Stimulated activated CD8-positive, alpha-beta memory T cell treated with anti-CD3 and anti-CD28 coated beads, Interleukin-15, amount 100 ng/mL, for 1 hour (primary cell): ENCODE measurements around the gene ZBTB17.
"Not testable (repeated sequence)": the region's sequence is repeated elsewhere in the genome, so short reads cannot be mapped to it uniquely, and the experiment has no call there.

Source experiments
- DNase-seq: peaks from one replicate; pipeline ENCODE4 v3.0.0-alpha.2; 2020; ENCODE audit warnings: low read depth

The ZBTB17 gene

DNA sequence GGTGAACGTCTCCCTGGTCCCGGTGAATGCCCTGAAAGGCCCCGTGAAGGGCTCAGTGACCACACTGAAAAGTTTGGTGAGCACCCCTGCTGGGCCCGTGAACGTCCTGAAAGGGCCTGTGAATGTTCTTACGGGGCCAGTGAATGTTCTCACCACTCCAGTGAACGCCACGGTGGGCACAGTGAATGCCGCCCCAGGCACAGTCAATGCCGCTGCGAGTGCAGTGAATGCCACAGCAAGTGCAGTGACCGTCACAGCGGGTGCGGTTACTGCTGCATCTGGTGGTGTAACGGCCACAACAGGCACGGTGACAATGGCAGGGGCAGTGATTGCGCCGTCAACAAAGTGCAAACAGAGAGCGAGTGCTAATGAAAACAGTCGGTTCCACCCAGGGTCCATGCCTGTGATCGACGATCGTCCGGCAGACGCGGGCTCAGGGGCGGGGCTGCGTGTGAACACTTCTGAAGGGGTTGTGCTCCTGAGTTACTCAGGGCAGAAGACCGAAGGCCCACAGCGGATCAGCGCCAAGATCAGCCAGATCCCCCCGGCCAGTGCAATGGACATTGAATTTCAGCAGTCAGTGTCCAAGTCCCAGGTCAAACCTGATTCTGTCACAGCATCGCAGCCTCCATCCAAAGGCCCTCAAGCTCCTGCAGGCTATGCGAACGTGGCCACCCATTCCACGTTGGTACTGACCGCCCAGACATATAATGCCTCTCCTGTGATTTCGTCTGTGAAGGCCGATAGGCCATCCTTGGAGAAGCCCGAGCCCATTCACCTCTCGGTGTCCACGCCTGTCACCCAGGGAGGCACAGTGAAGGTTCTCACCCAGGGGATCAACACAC, 41.5 kb downstream of the ZBTB17 start:
- no peak for DNase-seq

DNA sequence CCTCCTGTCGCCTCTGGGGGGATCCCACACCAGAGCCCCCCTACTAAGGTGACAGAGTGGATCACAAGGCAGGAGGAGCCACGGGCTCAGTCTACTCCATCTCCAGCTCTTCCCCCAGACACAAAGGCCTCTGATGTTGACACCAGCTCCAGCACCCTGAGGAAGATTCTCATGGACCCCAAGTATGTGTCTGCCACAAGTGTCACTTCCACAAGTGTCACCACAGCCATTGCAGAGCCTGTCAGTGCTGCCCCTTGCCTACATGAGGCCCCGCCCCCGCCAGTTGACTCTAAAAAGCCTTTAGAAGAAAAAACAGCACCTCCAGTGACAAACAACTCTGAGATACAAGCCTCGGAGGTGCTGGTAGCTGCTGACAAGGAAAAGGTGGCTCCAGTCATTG, 42.2 kb downstream of the ZBTB17 start:
- no peak for DNase-seq

DNA sequence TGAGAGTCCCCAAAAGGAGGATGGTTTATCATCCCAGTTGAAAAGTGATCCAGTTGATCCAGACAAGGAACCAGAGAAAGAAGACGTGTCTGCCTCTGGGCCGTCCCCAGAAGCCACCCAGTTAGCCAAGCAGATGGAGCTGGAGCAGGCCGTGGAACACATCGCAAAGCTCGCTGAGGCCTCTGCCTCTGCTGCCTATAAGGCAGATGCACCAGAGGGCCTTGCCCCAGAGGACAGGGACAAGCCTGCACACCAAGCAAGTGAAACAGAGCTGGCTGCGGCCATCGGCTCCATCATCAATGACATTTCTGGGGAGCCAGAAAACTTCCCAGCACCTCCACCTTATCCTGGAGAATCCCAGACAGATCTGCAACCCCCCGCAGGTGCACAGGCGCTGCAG, 43.3 kb downstream of the ZBTB17 start:
- DNase-seq: no peak

DNA sequence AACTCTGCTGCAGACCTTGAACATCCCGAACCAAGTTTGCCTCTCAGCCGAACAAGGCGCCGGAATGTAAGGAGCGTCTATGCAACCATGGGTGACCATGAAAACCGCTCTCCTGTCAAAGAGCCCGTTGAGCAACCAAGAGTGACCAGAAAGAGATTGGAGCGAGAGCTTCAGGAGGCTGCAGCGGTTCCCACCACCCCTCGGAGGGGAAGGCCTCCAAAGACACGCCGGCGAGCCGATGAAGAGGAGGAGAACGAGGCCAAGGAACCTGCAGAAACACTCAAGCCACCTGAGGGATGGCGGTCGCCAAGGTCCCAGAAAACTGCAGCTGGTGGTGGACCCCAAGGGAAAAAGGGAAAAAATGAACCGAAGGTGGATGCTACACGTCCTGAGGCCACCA, 44.0 kb downstream of the ZBTB17 start:
- DNase-seq: no peak

DNA sequence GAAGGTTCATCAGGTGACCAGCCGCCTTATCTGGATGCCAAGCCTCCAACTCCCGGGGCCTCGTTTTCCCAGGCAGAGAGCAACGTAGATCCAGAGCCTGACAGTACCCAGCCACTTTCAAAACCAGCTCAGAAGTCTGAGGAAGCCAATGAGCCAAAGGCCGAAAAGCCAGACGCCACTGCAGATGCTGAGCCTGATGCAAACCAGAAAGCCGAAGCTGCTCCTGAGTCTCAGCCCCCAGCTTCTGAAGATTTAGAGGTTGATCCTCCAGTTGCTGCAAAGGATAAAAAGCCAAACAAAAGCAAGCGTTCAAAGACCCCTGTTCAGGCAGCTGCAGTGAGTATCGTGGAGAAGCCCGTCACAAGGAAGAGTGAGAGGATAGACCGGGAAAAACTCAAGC, 44.5 kb downstream of the ZBTB17 start:
- no peak for DNase-seq

DNA sequence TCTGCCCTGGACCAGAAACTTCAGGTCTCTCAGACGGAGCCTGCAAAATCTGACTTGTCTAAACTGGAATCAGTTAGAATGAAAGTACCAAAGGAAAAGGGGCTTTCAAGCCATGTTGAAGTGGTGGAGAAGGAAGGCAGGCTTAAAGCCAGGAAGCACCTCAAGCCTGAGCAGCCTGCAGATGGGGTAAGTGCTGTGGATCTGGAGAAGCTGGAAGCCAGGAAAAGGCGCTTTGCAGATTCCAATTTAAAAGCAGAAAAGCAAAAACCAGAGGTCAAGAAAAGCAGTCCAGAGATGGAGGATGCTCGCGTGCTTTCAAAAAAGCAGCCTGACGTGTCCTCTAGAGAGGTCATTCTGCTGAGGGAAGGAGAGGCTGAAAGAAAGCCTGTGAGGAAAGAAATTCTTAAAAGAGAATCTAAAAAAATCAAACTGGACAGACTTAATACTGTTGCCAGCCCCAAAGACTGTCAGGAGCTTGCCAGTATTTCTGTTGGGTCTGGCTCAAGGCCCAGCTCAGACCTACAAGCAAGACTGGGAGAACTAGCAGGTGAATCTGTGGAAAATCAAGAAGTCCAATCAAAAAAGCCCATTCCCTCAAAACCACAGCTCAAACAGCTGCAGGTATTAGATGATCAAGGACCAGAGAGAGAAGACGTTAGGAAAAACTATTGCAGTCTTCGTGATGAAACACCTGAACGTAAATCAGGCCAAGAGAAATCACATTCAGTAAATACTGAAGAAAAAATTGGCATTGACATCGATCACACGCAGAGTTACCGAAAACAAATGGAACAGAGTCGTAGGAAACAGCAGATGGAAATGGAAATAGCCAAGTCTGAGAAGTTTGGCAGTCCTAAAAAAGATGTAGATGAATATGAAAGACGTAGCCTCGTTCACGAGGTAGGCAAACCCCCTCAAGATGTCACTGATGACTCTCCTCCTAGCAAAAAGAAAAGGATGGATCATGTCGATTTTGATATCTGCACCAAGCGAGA, 46.6 kb downstream of the ZBTB17 start:
- no peak for DNase-seq

DNA sequence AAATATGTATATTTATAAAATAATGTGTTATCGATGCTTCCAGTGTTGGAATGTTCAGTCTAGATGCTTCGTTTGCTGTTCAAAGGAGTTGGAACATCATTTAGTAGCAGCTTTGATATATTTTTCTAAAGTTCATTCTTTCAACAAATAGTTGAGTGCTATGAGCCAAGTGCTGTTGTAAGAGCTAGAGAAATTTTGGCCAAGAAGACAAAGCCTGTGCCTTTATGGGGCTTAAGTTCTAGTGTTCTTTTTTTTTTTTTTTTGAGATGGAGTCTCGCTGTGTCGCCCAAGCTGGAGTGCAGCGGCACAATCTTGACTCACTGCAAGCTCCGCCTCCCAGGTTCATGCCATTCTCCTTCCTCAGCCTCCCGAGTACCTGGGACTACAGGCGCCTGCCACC, 49.5 kb downstream of the ZBTB17 start:
- DNase-seq: not testable (repeated sequence)

DNA sequence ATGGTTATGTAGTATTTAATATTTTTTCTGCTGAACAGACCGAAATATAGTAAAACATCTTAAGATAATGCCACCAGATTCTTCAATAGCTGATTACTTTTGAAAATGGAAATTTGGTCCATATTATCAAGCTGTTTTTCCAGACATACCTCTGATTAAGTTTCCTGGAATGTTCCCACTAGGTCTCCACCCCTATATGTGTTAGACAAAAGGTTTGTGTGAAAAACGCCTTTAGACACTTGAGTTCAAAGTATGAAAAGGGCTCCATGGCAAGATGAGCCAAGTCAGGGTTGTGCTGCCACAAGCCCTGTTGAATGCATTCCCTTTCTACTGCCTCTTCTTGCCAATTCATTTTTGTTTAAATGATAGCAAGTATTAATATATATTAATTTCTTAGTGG, 52.7 kb downstream of the ZBTB17 start:
- no peak for DNase-seq

DNA sequence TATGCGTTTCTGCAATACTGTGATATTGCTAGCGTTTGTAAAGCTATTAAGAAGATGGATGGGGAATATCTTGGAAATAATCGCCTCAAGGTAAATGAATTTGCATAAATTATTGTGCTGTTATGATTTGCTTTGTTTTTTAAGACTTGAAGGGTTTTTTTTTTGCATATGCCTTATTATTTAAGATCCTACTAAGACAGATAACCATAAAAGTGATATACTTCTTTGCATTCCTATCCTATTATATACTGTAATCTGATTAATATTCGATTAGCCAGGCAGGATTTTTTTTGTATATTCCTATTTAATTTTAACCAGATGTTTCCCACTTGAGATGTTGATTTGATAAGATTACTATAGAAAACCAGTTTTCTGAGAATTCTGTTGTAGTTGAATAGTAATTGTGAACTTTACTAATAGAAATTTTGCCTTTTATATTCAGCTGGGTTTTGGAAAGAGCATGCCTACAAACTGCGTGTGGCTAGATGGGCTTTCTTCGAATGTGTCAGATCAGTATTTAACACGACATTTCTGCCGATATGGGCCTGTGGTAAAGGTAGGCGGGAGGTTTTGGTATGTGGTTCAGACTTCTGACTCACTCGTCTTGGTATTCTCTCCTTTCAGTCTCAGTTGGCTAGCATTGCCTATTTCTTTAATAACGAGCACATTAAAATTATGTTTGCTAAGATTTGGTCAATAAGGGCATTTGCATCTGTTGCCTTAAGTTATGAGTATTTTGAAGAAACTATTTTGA, 56.8 kb downstream of the ZBTB17 start:
- peak; percentile 24 for DNase-seq

DNA sequence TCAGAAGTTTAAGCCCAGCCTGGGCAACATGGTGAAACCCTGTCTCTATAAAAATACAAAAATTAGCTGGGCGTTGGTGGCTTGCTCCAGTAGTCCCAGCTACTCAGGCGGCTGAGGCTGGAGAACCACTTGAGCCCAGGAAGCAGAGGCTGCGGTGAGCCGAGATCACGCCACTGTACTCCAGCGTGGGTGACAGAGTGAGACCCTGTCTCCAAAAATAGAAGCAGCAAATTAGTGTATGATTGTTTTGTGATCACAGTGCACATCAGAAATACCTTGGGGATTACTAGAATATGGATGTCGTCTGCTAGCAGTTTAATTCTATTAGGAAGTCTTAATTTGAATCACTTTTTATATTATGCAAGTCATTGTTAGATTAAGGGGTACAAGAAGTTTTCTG, 59.0 kb downstream of the ZBTB17 start:
- no peak for DNase-seq

DNA sequence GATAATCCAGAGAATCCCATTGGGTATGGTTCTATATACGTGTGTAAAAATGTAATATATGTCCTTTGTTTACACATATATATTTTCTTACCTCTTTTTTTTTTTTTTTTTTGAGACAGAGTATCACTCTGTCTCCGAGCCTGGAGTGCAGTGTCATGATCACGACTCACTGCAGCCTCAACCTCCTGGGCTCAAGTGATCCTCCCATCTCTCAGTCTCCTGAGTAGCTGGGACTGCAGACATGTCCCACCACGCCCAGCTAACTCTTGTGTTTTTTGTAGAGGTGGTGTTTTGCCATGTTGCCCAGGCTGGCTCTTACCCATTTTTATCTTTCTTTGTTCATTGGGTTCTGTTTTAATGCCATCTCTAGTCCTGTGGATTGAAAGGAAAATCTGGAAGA, 59.5 kb downstream of the ZBTB17 start:
- no peak for DNase-seq

DNA sequence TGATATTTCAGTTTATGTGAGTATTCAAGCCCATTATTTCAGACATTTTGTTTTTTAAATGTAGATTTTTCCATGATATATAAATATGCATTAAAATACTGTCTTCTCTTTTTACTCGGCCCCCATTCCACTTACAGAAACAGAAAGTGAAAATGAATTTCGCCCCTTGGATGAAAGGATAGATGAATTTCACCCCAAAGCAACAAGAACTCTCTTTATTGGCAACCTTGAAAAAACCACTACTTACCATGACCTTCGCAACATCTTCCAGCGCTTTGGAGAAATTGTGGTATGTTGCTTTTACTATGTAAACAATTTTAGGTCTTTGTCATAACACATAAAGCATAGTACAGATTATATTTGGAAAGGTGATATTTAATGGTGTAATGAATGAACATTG, 59.9 kb downstream of the ZBTB17 start:
- DNase-seq: no peak

DNA sequence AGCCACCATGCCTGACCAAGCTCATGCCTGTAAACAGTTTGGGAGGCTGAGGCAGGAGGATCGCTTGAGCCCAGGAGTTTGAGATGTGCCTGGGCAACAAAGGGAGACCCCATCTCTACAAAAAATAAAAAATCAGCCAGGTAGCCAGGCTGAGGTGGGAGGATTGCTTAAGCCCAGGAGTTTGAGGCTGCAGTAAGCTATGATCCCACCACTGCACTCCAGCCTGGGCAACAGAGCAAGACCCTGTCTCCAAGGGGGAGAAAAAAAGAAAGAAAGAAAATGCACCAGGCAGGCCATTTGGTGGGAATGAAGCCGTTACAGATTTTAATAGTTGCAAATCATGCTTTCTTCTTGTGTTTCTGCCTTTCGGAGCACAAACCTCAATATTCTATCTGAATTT, 62.3 kb downstream of the ZBTB17 start:
- DNase-seq: not testable (repeated sequence)

DNA sequence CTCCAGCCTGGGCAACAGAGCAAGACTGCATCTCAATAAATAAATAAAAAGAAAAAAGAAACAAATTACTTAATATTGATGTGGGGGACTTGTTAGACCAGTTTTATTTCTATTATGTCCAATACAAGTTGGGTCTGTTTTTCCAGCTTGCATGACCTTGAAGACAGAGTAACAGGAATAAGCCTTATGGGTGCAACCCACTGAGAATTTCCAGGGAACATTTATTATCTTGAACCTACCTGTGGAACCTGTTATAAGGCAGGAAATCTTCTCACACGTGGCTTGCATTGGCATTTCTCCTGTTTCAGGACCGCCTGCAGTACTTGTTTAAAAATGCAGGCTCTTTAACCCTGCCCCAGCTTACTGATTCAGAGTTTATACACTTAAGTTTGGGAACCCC, 64.0 kb downstream of the ZBTB17 start:
- DNase-seq: no peak

DNA sequence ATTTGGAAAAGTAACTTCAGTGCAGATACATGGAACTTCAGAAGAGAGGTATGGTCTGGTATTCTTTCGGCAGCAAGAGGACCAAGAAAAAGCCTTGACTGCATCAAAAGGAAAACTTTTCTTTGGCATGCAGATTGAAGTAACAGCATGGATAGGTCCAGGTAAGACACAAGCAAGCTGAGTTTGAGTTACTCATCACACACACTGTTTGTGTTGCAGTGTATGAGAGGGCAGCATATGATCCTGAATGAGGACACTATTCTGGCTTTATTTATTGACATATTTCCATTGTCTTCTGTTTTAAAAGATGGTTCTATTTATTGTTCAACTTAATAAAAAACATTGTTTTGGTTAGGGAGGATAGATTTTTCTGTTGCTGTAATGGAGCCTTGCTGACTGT, 64.8 kb downstream of the ZBTB17 start:
- no peak for DNase-seq

DNA sequence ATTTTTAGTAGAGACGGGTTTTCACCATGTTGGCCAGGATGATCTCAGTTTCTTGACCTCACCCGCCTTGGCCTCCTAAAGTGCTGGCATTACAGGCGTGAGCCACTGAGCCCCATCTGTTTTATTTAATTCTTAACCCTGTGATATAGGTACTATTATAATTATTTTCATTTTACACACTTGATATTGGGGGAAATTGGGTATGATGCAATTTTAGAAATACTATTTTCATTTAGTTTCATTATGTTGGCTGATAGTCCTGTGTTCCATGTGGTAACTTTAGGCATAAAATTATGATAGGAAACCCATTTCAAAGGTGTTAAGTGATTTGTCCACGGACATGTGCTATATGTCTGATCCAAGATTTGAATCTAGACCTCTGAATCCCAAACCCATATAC, 67.3 kb downstream of the ZBTB17 start:
- no peak for DNase-seq

DNA sequence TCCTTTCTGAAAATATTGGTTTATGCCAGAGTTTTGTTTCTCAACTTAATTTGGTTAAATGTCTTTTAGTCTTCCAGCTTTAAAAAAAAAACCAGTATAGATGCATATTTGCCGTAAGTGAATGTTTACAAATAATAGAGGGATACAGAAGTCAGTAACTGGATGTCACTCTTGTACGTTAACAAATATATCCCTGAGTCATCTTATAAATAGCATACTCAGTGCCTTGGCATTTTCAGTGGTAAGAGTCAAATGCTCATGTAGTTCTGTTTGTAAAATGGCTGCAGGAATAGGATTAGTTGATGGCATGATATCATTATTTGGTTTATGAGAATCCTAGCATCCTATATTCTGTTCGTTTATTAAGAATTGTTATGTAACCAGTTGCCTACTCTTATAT, 73.0 kb downstream of the ZBTB17 start:
- no peak for DNase-seq

DNA sequence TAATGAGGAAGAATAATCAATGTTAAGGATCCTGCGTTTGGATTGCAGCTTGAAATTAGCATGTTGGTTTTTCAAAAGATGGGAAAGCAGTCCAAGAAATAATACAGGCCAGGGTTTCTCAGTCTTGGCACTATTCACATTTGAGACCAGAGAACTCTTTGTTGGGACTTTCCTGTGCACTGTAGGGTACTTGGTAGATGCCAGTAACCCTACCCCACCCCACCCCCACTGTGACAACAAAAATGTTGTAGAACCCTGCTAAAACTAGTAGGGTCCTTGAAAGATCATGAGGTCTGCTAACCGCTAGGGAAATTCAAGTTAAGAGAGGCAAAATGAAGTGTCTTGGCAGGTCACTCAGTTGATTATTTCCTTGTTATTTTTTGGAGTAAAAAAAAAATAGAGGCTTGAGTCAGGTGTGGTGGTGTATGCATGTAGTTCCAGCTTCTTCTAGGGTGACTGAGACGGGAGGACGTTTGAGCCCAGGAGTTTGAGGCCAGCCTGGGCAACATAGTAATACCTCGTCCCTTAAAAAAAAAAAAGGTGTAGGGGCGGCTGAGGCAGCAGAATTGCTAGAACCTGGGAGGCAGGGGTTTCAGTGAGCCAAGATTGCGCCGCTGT, 75.1 kb downstream of the ZBTB17 start:
- DNase-seq: no peak

DNA sequence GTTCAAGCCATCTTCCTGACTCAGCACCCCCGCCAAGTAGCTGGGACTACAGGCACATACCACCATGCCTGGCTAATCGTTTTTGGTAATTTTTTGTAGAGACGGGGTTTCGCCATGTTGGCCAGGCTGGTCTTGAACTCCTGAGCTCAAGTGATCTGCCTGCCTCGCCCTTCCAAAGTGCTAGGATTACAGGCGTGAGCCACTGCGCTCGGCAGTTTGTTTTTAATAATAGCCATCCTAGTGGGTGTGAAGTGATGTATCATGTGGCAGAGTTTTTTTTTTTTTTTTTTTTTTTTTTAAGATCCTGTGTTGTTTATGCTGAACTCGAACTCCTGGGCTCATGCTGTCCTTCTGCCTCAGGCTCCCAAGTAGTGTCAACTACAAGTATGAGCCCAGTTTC, 76.6 kb downstream of the ZBTB17 start:
- no peak for DNase-seq

DNA sequence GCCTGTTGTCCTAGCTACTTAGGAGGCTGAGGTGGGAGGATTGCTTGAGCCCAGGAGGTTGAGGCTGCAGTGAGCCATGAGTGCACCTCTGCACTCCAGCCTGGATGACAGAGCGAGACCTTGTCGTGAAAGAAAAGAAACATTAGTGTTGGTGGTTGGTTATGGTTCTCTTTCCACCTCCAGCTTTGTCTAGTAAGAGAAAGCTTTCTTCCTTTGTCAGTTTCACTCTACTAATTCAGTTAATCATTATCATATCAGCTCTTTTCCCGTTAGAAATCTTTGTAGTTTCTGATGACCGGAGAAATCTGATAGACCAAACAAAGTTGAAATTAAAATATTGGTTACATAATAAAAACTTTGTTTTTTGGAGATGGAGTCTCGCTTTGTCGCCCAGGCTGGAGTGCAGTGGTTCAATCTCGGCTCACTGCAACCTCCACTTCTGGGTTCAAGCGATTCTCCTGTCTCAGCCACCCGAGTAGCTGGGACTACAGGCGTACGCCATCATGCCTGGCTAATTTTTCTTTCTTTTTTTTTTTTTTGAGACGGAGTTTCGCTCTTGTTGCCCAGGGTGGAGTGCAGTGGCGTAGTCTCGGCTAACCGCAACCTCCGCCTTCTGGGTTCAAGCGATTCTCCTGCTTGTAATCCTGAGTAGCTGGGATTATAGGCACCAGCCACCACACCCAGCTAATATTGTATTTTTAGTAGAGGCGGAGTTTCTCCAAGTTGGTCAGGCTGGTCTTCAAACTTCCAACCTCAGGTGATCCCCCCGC, 78.9 kb downstream of the ZBTB17 start:
- not testable (repeated sequence) for DNase-seq

DNA sequence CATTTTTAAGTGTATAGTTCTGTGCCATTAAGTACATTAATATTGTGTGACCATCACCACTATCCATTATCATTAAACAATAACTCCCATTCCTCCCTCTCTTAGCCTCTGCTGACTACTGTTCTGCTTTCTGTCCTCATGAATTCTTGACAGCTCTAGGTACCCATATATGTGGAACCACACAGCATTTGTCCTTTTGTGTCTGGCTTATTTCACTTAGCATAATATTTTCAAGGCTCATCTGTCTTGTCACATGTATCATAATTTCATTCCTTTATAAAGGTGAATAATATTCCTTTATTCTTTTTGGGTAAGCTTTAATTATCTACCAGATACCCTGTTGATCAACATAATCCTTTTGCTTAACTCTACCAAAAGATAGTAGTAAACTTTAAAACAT, 80.7 kb downstream of the ZBTB17 start:
- DNase-seq: no peak
